Gastrocnemius medialis (tissue), 4 donors: ENCODE measurements around the gene SLC5A8.

ENCODE experiments used
- CTCF ChIP-seq, 5 experiments: fragments of 450-650 bp in 3 of 5; fragments of 200-600 bp in 2 of 5; sonication (generic) in 2 of 5; IDR thresholded peaks in 4 of 5; conservative IDR thresholded peaks in 1 of 5; 1 replicate in 4 of 5; 2 replicates in 1 of 5; pipeline ENCODE4 v1.5.1; 2016 to 2019; ENCODE audit warnings: antibody characterized with exemption in 5 of 5, mild to moderate bottlenecking in 3 of 5, moderate library complexity in 3 of 5
- POLR2A ChIP-seq, 2 donors: fragments of 450-650 bp; IDR thresholded peaks; one replicate each; pipeline ENCODE4 v1.6.1; 2017; ENCODE audit warnings: antibody characterized with exemption in 2 of 2, mild to moderate bottlenecking in 2 of 2, moderate library complexity in 2 of 2

DNA sequence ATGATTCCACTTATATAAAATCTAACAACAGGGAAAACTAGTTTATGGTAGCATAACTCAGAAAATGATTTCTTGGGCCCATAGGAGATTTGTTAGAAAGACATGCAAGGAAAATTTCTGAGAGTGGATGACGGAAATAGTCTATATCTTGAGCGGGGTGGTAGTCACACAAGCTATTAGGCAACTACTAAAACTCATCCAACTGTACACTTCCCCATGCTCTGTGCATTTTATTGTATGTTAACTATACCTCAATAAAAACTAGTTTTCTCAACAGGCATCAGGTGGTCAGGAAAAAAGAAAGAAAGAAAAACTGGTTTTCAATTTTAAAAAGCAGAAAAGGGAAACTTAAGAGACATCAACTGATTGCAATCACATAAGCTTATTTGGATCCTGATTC lies 9.9 kb downstream of the SLC5A8 start:
- no peak for TF ChIP-seq CTCF (IDR thresholded peaks at IDR 0.05 in 4 of 5, conservative IDR thresholded peaks at IDR 0.05 in 1 of 5)
- TF ChIP-seq POLR2A (IDR thresholded peaks at IDR 0.05) = no peak
